AG04450 (cell line): ENCODE results near the gene PPP4R1. TPM values are rescaled to one million over a fixed set of nuclear protein-coding genes. Genes with fewer than 3 reads are reported as not detected.

Experiments
- CTCF ChIA-PET: fragments of 300-600, 350-600 bp; formaldehyde crosslinking; extraction: SDS; loops from one replicate; lab custom pipeline; 2022; ENCODE audit warnings: antibody characterized with exemption, inconsistent platforms; lab: Charles Lee
- POLR2A ChIA-PET: fragments of 350-600 bp; formaldehyde crosslinking; extraction: SDS; loops from one replicate; lab custom pipeline; 2021; ENCODE audit warnings: antibody characterized with exemption, inconsistent platforms; lab: Yijun Ruan, JAX
- DNase-seq: peaks from one replicate; pipeline ENCODE4 v3.0.0-alpha.2; 2011; ENCODE audit warnings: low read depth, low spot score
- H3K27ac ChIP-seq: one replicate; pipeline ENCODE4 v1.5.1; 2012; ENCODE audit warnings: low read depth, low read length, control low read depth
- H3K27me3 ChIP-seq: one replicate; pipeline ENCODE4 v1.6.0; 2012; ENCODE audit warnings: low read length; ENCODE audit not compliant: control insufficient read depth, insufficient read depth
- H3K4me3 ChIP-seq: 2 replicates; pipeline ENCODE4 v1.5.1; 2011; ENCODE audit warnings: mild to moderate bottlenecking, low read depth, low read length, control low read depth
- H3K9me3 ChIP-seq: 2 replicates; pipeline ENCODE4 v1.5.1; 2012; ENCODE audit warnings: low read length; ENCODE audit not compliant: control insufficient read depth, insufficient read depth
- CTCF ChIP-seq: IDR thresholded peaks from 2 replicates; pipeline ENCODE4 v1.5.1; 2011; ENCODE audit warnings: low read depth, low read length, control low read depth, inconsistent platforms
- polyA plus RNA-seq: library from polyadenylated mRNA; depleted of rRNA; stranded (reverse); fragments of >200 nt; gene quantifications from 2 replicates; pipeline ENCODE4 v1.2.3, GENCODE V29; 2011

The PPP4R1 gene
- polyA plus RNA-seq, 1 experiment, result 101 TPM

- Histone ChIP-seq H3K27ac (no peak overlapping the region), H3K4me3 (no peak overlapping the region), H3K9me3 (no peaks in the 10 kb centered on the region), H3K27me3 (no peaks in the 10 kb centered on the region)
- ChIA-PET POLR2A (no interaction called here), CTCF (interaction anchor here (1.7 kb wide), 1 partner anchor 23 kb away, joined by 10 read pairs; no protein-coding TSS in a partner anchor)
- TF ChIP-seq CTCF, result no peak
- no peak for DNase-seq
Measured at GRCh38 chr18:9552616-9553015, 61.7 kb downstream of the PPP4R1 start.

- Histone ChIP-seq H3K27ac (no peak overlapping the region), H3K9me3 (no peaks in the 10 kb centered on the region), H3K27me3 (no peaks in the 10 kb centered on the region), H3K4me3 (no peak overlapping the region)
- POLR2A ChIA-PET, result no interaction called here
- CTCF ChIA-PET, result interaction anchor here (1.7 kb wide), 1 partner anchor 23 kb away, joined by 10 read pairs; no protein-coding TSS in a partner anchor
- no peak for TF ChIP-seq CTCF
- no peak for DNase-seq
Measured at GRCh38 chr18:9552191-9552590, 62.2 kb downstream of the PPP4R1 start.

GRCh38 chr18:9550429-9550828, 63.9 kb downstream of the PPP4R1 start:
- Histone ChIP-seq H3K27ac (no peak overlapping the region), H3K27me3 (no peaks in the 10 kb centered on the region), H3K9me3 (no peaks in the 10 kb centered on the region), H3K4me3 (no peak overlapping the region)
- TF ChIP-seq CTCF, result no peak
- ChIA-PET CTCF (interaction anchor here (0.9 kb wide), 1 partner anchor 25 kb away, joined by 3 read pairs; no protein-coding TSS in a partner anchor), POLR2A (no interaction called here)
- no peak for DNase-seq

GRCh38 chr18:9549405-9549804, 65.0 kb downstream of the PPP4R1 start:
- peak; percentile 21; the same call in 1 of the 2 replicates for TF ChIP-seq CTCF
- ChIA-PET CTCF (interaction anchor here (0.6 kb wide), 1 partner anchor 117 kb away, joined by 3 read pairs; no protein-coding TSS in a partner anchor), POLR2A (no interaction called here)
- H3K27me3 ChIP-seq, result no peaks in the 10 kb centered on the region
- H3K27ac ChIP-seq, result no peak overlapping the region
- no peak for DNase-seq
- H3K9me3 ChIP-seq, result no peaks in the 10 kb centered on the region
- H3K4me3 ChIP-seq, result no peak overlapping the region

- ChIA-PET CTCF (no interaction called here), POLR2A (no interaction called here)
- DNase-seq, result no peak
- Histone ChIP-seq H3K4me3 (no peak overlapping the region), H3K27me3 (no peaks in the 10 kb centered on the region), H3K27ac (no peak overlapping the region), H3K9me3 (no peaks in the 10 kb centered on the region)
- no peak for TF ChIP-seq CTCF
Measured at GRCh38 chr18:9547782-9548181, 66.6 kb downstream of the PPP4R1 start.
